Aorta (tissue), 5 donors: ENCODE results near the gene QSOX1. TPM values are rescaled to one million over a fixed set of nuclear protein-coding genes. Genes with fewer than 3 reads are reported as not detected.

Experiments used
- ATAC-seq: fragments of 200-7000 bp; cut with Tn5 transposase; one replicate; pipeline ENCODE4 v1.9.1; 2022; ENCODE audit warnings: moderate library complexity; ENCODE audit not compliant: low FRiP score
- DNase-seq, 2 donors: peaks; one replicate each; pipeline ENCODE4 v3.0.0-alpha.2; 2020
- H3K27ac ChIP-seq, 2 donors: one replicate each; pipeline ENCODE4 v1.5.1; 2013; ENCODE audit warnings: low read length in 2 of 2, mild to moderate bottlenecking in 2 of 2, moderate library complexity in 2 of 2, control low read depth in 1 of 2, inconsistent platforms in 1 of 2, low read depth in 1 of 2
- H3K27me3 ChIP-seq, 2 donors: one replicate each; pipeline ENCODE4 v1.6.1; 2013; ENCODE audit warnings: control low read depth in 1 of 2, low read length in 1 of 2, mild to moderate bottlenecking in 1 of 2, moderate library complexity in 1 of 2; ENCODE audit not compliant: insufficient read depth in 2 of 2, control insufficient read depth in 1 of 2
- H3K36me3 ChIP-seq, 2 donors: one replicate each; pipeline ENCODE4 v1.6.1; 2013; ENCODE audit warnings: control low read depth in 1 of 2, low read length in 1 of 2, mild to moderate bottlenecking in 1 of 2; ENCODE audit not compliant: insufficient read depth in 2 of 2, control insufficient read depth in 1 of 2
- H3K4me1 ChIP-seq, 2 donors: one replicate each; pipeline ENCODE4 v1.6.1; 2013; ENCODE audit warnings: low read length in 2 of 2, control low read depth in 1 of 2, mild to moderate bottlenecking in 1 of 2, moderate library complexity in 1 of 2; ENCODE audit not compliant: insufficient read depth in 2 of 2, control insufficient read depth in 1 of 2
- H3K4me3 ChIP-seq, 2 donors: one replicate each; pipeline ENCODE4 v1.5.1; 2013; ENCODE audit warnings: low read length in 2 of 2, control low read depth in 1 of 2, mild to moderate bottlenecking in 1 of 2
- H3K9me3 ChIP-seq: one replicate; pipeline ENCODE4 v1.6.1; 2013; ENCODE audit warnings: mild to moderate bottlenecking, low read length; ENCODE audit not compliant: control insufficient read depth
- WGBS, 2 donors: extraction: QIAGEN DNeasy Blood & Tissue Kit; methylation state at CpG; one replicate each; pipeline ENCODE4 v1.1.7; 2013; 5-methylcytosine and 5-hydroxymethylcytosine counted together
- intact Hi-C, 2 donors: fragments of 100-400 bp; cut with DNase I; formaldehyde crosslinking; loops; one replicate each; pipeline versions ENCODE4 v1.14.2 to v1.15.0; 2022
- polyA plus RNA-seq, 2 donors: library from polyadenylated mRNA; stranded (reverse); fragments of 200-250 nt; gene quantifications; one replicate each; pipeline ENCODE4 v1.2.3, GENCODE V29; 2013
- total RNA-seq, 2 donors: library from RNA; stranded (reverse); fragmentation: NEBNext Ultra II Directional; extraction: Animal tissue kit (Norgen Biotek cat#: 25700); gene quantifications; one replicate each; pipeline ENCODE4 v1.2.1, GENCODE V29; 2021
- donor health status: healthy with polysubstance abuse.
- donor health status: Bipolar disorder and iron deficiency.
- donor health status: DM: no; HTN: no; CAD: no.
- donor health status: DM: no; HTN: no; CAD: no.
- donor health status: DM: yes; HTN: yes; CAD: no.

Gene QSOX1
- total and polyA plus RNA-seq, 4 donors = 24.5 to 181 (median 91.7) TPM

- DNase-seq = no peak
- 25 to 26% methylated on average over 17 of the region's 17 CpGs for WGBS, 2 donors
- Histone ChIP-seq H3K27me3 (no peaks in the 10 kb centered on the region), H3K36me3 (no peaks in the 10 kb centered on the region), H3K4me3 (no peak overlapping the region), H3K4me1 (no peaks in the 10 kb centered on the region), H3K27ac (no peak overlapping the region), H3K9me3 (no peaks in the 10 kb centered on the region)
- no peak for ATAC-seq
- intact Hi-C loops = no loop called here
Observed at GRCh38 chr1:180227861-180228647, 73.4 kb downstream of the QSOX1 start.

- H3K27ac ChIP-seq = no peak overlapping the region
- no peaks in the 10 kb centered on the region for H3K4me1 ChIP-seq
- no peaks in the 10 kb centered on the region for H3K36me3 ChIP-seq
- no peak for DNase-seq
- intact Hi-C loops = no loop called here
- H3K9me3 ChIP-seq = no peaks in the 10 kb centered on the region
- ATAC-seq = no peak
- peak overlapping the region; percentile 70 to 74 for H3K4me3 ChIP-seq
- 5 to 6% methylated on average over 57 of the region's 57 CpGs for WGBS, 2 donors
- H3K27me3 ChIP-seq = no peaks in the 10 kb centered on the region
Observed at GRCh38 chr1:180228648-180229482, 74.2 kb downstream of the QSOX1 start.

GRCh38 chr1:180229483-180230415 is 75.1 kb downstream of the QSOX1 start, which contains the start of gene LHX4:
TSS of gene LHX4 (plus strand) at chr1:180230264. CDS start at chr1:180230530, 266 bp downstream.
- 1% methylated on average over 53 to 105 of the region's 105 CpGs for WGBS, 2 donors
- intact Hi-C loops = no loop called here
- H3K9me3 ChIP-seq = no peaks in the 10 kb centered on the region
- no peak within 1 kb of the TSS for H3K27ac ChIP-seq
- H3K4me1 ChIP-seq = no peaks in the 10 kb centered on the region
- H3K36me3 ChIP-seq = no peaks in the 10 kb centered on the region
- H3K27me3 ChIP-seq = no peaks in the 10 kb centered on the region
- DNase-seq = peak in 1 of 2 donors; percentile 79
- H3K4me3 ChIP-seq = peak within 1 kb of the TSS; percentile 70 to 74
- peak; percentile 44 for ATAC-seq

GRCh38 chr1:180230416-180230790 is 75.7 kb downstream of the QSOX1 start:
- H3K27ac ChIP-seq = no peak overlapping the region
- intact Hi-C loops = no loop called here
- no peaks in the 10 kb centered on the region for H3K4me1 ChIP-seq
- H3K27me3 ChIP-seq = no peaks in the 10 kb centered on the region
- H3K4me3 ChIP-seq = peak overlapping the region; percentile 70 to 74
- DNase-seq (no peak), ATAC-seq (no peak)
- WGBS, 2 donors = 0 to 1% methylated on average over 20 to 28 of the region's 28 CpGs
- H3K36me3 ChIP-seq = no peaks in the 10 kb centered on the region
- no peaks in the 10 kb centered on the region for H3K9me3 ChIP-seq

- Histone ChIP-seq H3K36me3 (no peaks in the 10 kb centered on the region), H3K4me1 (no peaks in the 10 kb centered on the region), H3K9me3 (no peaks in the 10 kb centered on the region), H3K27me3 (no peaks in the 10 kb centered on the region), H3K4me3 (peak overlapping the region; percentile 70 to 74), H3K27ac (no peak overlapping the region)
- ATAC-seq = no peak
- 0% methylated on average over 63 to 65 of the region's 65 CpGs for WGBS, 2 donors
- peak in 1 of 2 donors; percentile 74 for DNase-seq
- intact Hi-C loops = no loop called here
Observed at GRCh38 chr1:180230791-180231505, 76.3 kb downstream of the QSOX1 start.

- Histone ChIP-seq H3K27ac (no peak overlapping the region), H3K27me3 (no peaks in the 10 kb centered on the region), H3K9me3 (no peaks in the 10 kb centered on the region), H3K36me3 (no peaks in the 10 kb centered on the region), H3K4me1 (no peaks in the 10 kb centered on the region), H3K4me3 (peak overlapping the region; percentile 28 to 70)
- no peak for ATAC-seq
- peak in 1 of 2 donors; percentile 70 for DNase-seq
- WGBS, 2 donors = 0 to 1% methylated on average over 37 of the region's 37 CpGs
- intact Hi-C loops = no loop called here
Observed at GRCh38 chr1:180231506-180231921, 76.8 kb downstream of the QSOX1 start.

GRCh38 chr1:180231936-180232335 is 77.3 kb downstream of the QSOX1 start:
- DNase-seq (peak in 1 of 2 donors; percentile 22), ATAC-seq (no peak)
- Histone ChIP-seq H3K4me3 (no peak overlapping the region), H3K27me3 (no peaks in the 10 kb centered on the region), H3K27ac (no peak overlapping the region), H3K4me1 (no peaks in the 10 kb centered on the region), H3K9me3 (no peaks in the 10 kb centered on the region), H3K36me3 (no peaks in the 10 kb centered on the region)
- intact Hi-C loops = no loop called here
- 4 to 8% methylated on average over 14 of the region's 14 CpGs for WGBS, 2 donors
